Left ventricle myocardium inferior (tissue), 1 donor: ENCODE data around the gene ARHGDIA. TPM values are rescaled to one million over a fixed set of nuclear protein-coding genes. Genes with fewer than 3 reads are reported as not detected.

Experiments
- DNase-seq: peaks from one replicate; pipeline ENCODE4 v3.0.0-alpha.2; 2020
- H3K27ac ChIP-seq: fragments of 200-600 bp; replicated peaks from 2 replicates; pipeline ENCODE4 v1.8.0; 2021
- H3K27me3 ChIP-seq: fragments of 200-600 bp; 2 replicates; pipeline ENCODE4 v1.8.0; 2021; ENCODE audit warnings: low read depth
- H3K36me3 ChIP-seq: fragments of 200-600 bp; 2 replicates; pipeline ENCODE4 v1.8.0; 2021
- H3K4me1 ChIP-seq: fragments of 200-600 bp; 2 replicates; pipeline ENCODE4 v1.8.0; 2021
- H3K4me3 ChIP-seq: fragments of 200-600 bp; 2 replicates; pipeline ENCODE4 v1.8.0; 2021; ENCODE audit warnings: mild to moderate bottlenecking, moderate library complexity
- H3K9me3 ChIP-seq: fragments of 200-600 bp; replicated peaks from 2 replicates; pipeline ENCODE4 v1.8.0; 2021
- CTCF ChIP-seq: fragments of 200-600 bp; IDR thresholded peaks from 2 replicates; pipeline ENCODE4 v1.8.0; 2021; ENCODE audit warnings: antibody characterized with exemption, mild to moderate bottlenecking, borderline replicate concordance
- intact Hi-C: fragments of 100-400 bp; cut with micrococcal nuclease; formaldehyde crosslinking; loops from one replicate; pipeline ENCODE4 v1.11.0; 2022
- total RNA-seq: library from RNA; stranded (reverse); fragmentation: NEBNext Ultra II Directional; extraction: Animal tissue kit (Norgen Biotek cat#: 25700); gene quantifications from one replicate; pipeline ENCODE4 v1.2.1, GENCODE V29; 2021
- donor health status: DM: no; HTN: yes; CAD: no; lungs with severe emphysema.

ARHGDIA gene
- total RNA-seq, 1 donor from 2014 or later: 95.1 TPM

- Histone ChIP-seq H3K4me1 (peaks cover 56% of the 10 kb centered on the region), H3K27me3 (no peaks in the 10 kb centered on the region), H3K9me3 (no peaks in the 10 kb centered on the region), H3K4me3 (no peak overlapping the region), H3K27ac (peak overlapping the region; percentile 48), H3K36me3 (peaks cover 80% of the 10 kb centered on the region)
- peak; percentile 19 for TF ChIP-seq CTCF
- DNase-seq: no peak
- intact Hi-C loops: no loop called here
Measured at GRCh38 chr17:81854974-81855774, 16.0 kb downstream of the ARHGDIA start.

- TF ChIP-seq CTCF: no peak
- Histone ChIP-seq H3K27ac (no peak overlapping the region), H3K36me3 (peaks cover 90% of the 10 kb centered on the region), H3K4me1 (peaks cover 27% of the 10 kb centered on the region), H3K27me3 (no peaks in the 10 kb centered on the region), H3K4me3 (no peak overlapping the region), H3K9me3 (no peaks in the 10 kb centered on the region)
- no peak for DNase-seq
- intact Hi-C loops: no loop called here
Measured at GRCh38 chr17:81852237-81852636, 18.9 kb downstream of the ARHGDIA start.

GRCh38 chr17:81851423-81851822, 19.7 kb downstream of the ARHGDIA start:
- peaks cover 20% of the 10 kb centered on the region for H3K4me1 ChIP-seq
- H3K9me3 ChIP-seq: no peaks in the 10 kb centered on the region
- intact Hi-C loops: no loop called here
- H3K27ac ChIP-seq: no peak overlapping the region
- peaks cover 90% of the 10 kb centered on the region for H3K36me3 ChIP-seq
- DNase-seq: no peak
- H3K27me3 ChIP-seq: no peaks in the 10 kb centered on the region
- no peak overlapping the region for H3K4me3 ChIP-seq
- TF ChIP-seq CTCF: no peak

- no peak for TF ChIP-seq CTCF
- H3K27ac ChIP-seq: no peak overlapping the region
- no peak overlapping the region for H3K4me3 ChIP-seq
- no peaks in the 10 kb centered on the region for H3K27me3 ChIP-seq
- no peaks in the 10 kb centered on the region for H3K9me3 ChIP-seq
- intact Hi-C loops: no loop called here
- peaks cover 98% of the 10 kb centered on the region for H3K36me3 ChIP-seq
- peaks cover 2% of the 10 kb centered on the region for H3K4me1 ChIP-seq
- DNase-seq: no peak
Measured at GRCh38 chr17:81849457-81849856, 21.7 kb downstream of the ARHGDIA start.

- Histone ChIP-seq H3K4me1 (peaks cover 2% of the 10 kb centered on the region), H3K36me3 (peaks cover 93% of the 10 kb centered on the region), H3K9me3 (no peaks in the 10 kb centered on the region), H3K27me3 (no peaks in the 10 kb centered on the region), H3K27ac (no peak overlapping the region), H3K4me3 (no peak overlapping the region)
- no peak for DNase-seq
- TF ChIP-seq CTCF: no peak
- intact Hi-C loops: no loop called here
Measured at GRCh38 chr17:81846743-81847689, 24.1 kb downstream of the ARHGDIA start.
